Measurements from ENCODE around the gene RAB31. TPM values are rescaled to one million over a fixed set of nuclear protein-coding genes. Genes with fewer than 3 reads are reported as not detected.

RAB31 gene
- polyA plus RNA-seq, 2 of the 4 experiments (the other 2 are of a cell fraction) = 16.9 to 46.3 TPM

- TF ChIP-seq ZC3H11A (IDR thresholded peaks at IDR 0.05) = no peak
- TF ChIP-seq ZNF302 (CRISPR knock-in tag; IDR thresholded peaks at IDR 0.05) = no peak
- TF ChIP-seq HOXB5 (CRISPR knock-in tag; IDR thresholded peaks at IDR 0.05) = no peak
- no peak for TF ChIP-seq NR3C1 (IDR thresholded peaks at IDR 0.05)
- TF ChIP-seq HMGXB4 (CRISPR knock-in tag; IDR thresholded peaks at IDR 0.05; ENCODE audit: borderline replicate concordance) = no peak
- TF ChIP-seq CHD4 (IDR thresholded peaks at IDR 0.05; ENCODE audit: borderline replicate concordance) = no peak
- TF ChIP-seq KDM5A (IDR thresholded peaks at IDR 0.05) = no peak
- TF ChIP-seq FOXS1 (CRISPR knock-in tag; IDR thresholded peaks at IDR 0.05) = no peak
- TF ChIP-seq RAD21 (conservative IDR thresholded peaks at IDR 0.05 in 1 of 2, IDR thresholded peaks at IDR 0.05 in 1 of 2) = peak; percentile 77 to 87
- no peak for TF ChIP-seq POLR2AphosphoS2 (conservative IDR thresholded peaks at IDR 0.05; ENCODE audit: low read length)
- no peak for TF ChIP-seq JUNB (IDR thresholded peaks at IDR 0.05)
- no peak for TF ChIP-seq PBX3 (IDR thresholded peaks at IDR 0.05)
- TF ChIP-seq JUN (IDR thresholded peaks at IDR 0.05) = no peak
- TF ChIP-seq NFE2L2 (conservative IDR thresholded peaks at IDR 0.05; ENCODE audit: low read length) = no peak
- TF ChIP-seq SMC3 (IDR thresholded peaks at IDR 0.05) = peak; percentile 61; the same call in 2 of the 3 replicates
- TF ChIP-seq ESRRA (IDR thresholded peaks at IDR 0.05; ENCODE audit: borderline replicate concordance, low read length) = no peak
- no peak for TF ChIP-seq SREBF2 (IDR thresholded peaks at IDR 0.05)
- no peak for TF ChIP-seq BHLHE40 (IDR thresholded peaks at IDR 0.05; ENCODE audit: low read depth, low read length)
- no peak for TF ChIP-seq USF2 (IDR thresholded peaks at IDR 0.05)
Observed at GRCh38 chr18:9771261-9771976, 63.3 kb downstream of the RAB31 start (continued).

- no peak overlapping the region for H3K4me3 ChIP-seq
- DNase-seq (ENCODE audit: low read depth in 1 of 2, low spot score in 1 of 2) (no peak), ATAC-seq (no peak), FAIRE-seq (no peak)
- H3K4me1 ChIP-seq = peaks cover 16% of the 10 kb centered on the region
- peak overlapping the region; percentile 56 to 81; a peak in 4 of 6 replicates for H3K27ac ChIP-seq
- H3K4me2 ChIP-seq = peak overlapping the region; percentile 42; the same call in 2 of the 3 replicates
- H3K9me3 ChIP-seq = no peaks in the 10 kb centered on the region
- TF ChIP-seq KDM5A (IDR thresholded peaks at IDR 0.05) (no peak), HOXA7 (CRISPR knock-in tag; IDR thresholded peaks at IDR 0.05) (no peak), KDM1A (IDR thresholded peaks at IDR 0.05; ENCODE audit: low read depth) (no peak), MAZ (IDR thresholded peaks at IDR 0.05; ENCODE audit: borderline replicate concordance, low read depth, low read length) (no peak), MAFK (IDR thresholded peaks at IDR 0.05; ENCODE audit: partially characterized antibody) (no peak), FOXS1 (CRISPR knock-in tag; IDR thresholded peaks at IDR 0.05) (no peak), REST (IDR thresholded peaks at IDR 0.05) (no peak), HDAC2 (IDR thresholded peaks at IDR 0.05) (no peak), POLR2AphosphoS2 (conservative IDR thresholded peaks at IDR 0.05; ENCODE audit: low read length) (no peak), MYC (IDR thresholded peaks at IDR 0.05; ENCODE audit: borderline replicate concordance, low read length) (no peak), FOSB (CRISPR knock-in tag; IDR thresholded peaks at IDR 0.05) (no peak), ZSCAN20 (CRISPR knock-in tag; IDR thresholded peaks at IDR 0.05) (no peak), EP300 (IDR thresholded peaks at IDR 0.05) (no peak)
- ChIA-PET CTCF (interaction anchor here (0.8 to 1.7 kb wide), 8 partner anchors 9 to 406 kb away, joined by 3 to 5 read pairs (median 4); no protein-coding TSS in a partner anchor), POLR2A (no interaction called here)
- 83% methylated on average over 14 of the region's 14 CpGs for WGBS (ENCODE audit: missing lambda C conversion rate)
Observed at GRCh38 chr18:9771977-9772660, 64.0 kb downstream of the RAB31 start.

Measured in A549 (cell line).